ENCODE data around the gene AGFG2. TPM values are rescaled to one million over a fixed set of nuclear protein-coding genes. Genes with fewer than 3 reads are reported as not detected.
A peak's percentile ranks its signal among the peaks of the same experiment; 100 is the strongest.
"Not testable (repeated sequence)": the region's sequence is repeated elsewhere in the genome, so short reads cannot be mapped to it uniquely, and the experiment has no call there.

AGFG2 gene
- total RNA-seq, 1 donor from 2014 or later, result 22.9 TPM

DNA sequence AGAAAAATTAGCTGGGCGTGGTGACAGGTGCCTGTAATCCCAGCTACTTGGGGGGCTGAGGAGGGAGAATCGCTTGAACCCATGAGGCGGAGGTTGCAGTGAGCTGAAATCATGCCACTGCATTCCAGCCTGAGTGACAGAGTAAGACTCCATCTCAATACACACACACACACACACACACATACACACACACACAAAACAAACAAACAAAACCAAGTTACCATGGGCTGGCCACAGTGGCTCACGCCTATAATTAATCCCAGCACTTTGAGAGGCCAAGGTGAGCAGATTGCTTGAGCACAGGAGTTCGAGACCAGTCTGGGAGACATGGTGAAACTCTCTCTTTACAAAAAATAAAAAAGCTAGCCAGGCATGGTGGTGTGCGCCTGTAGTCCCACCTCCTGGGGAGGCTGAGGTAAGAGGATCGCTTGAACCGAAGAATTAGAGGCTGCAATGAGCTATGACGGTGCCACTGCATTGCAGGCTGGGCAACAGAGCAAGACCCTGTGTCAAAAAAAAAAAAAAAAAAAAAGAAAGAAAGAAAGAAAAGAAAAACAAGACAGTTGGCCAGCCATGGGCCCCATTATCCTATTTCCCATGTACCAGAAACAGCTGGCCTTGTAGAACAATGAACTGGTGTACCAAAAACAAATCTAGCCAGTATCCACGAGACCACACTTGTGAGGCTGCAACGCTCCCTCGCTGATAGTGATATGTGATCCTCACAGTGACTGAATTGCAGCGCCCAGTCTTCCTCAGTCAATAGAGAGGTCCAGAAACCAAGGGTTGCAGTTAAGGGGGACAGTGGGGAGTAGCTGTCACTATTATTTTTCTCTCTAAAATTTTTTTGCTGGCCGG, 6.6 kb upstream of the AGFG2 start:
- H3K27me3 ChIP-seq (ENCODE audit: low read depth), result no peaks in the 10 kb centered on the region
- H3K36me3 ChIP-seq, result no peaks in the 10 kb centered on the region
- no peaks in the 10 kb centered on the region for H3K4me1 ChIP-seq
- no peak for ATAC-seq
- DNase-seq, result no peak
- H3K27ac ChIP-seq, result no peak overlapping the region
- no peaks in the 10 kb centered on the region for H3K9me3 ChIP-seq
- intact Hi-C loops (cut with DNase I), result no loop called here
- H3K4me3 ChIP-seq, result no peak overlapping the region
- TF ChIP-seq, protein P1, sequence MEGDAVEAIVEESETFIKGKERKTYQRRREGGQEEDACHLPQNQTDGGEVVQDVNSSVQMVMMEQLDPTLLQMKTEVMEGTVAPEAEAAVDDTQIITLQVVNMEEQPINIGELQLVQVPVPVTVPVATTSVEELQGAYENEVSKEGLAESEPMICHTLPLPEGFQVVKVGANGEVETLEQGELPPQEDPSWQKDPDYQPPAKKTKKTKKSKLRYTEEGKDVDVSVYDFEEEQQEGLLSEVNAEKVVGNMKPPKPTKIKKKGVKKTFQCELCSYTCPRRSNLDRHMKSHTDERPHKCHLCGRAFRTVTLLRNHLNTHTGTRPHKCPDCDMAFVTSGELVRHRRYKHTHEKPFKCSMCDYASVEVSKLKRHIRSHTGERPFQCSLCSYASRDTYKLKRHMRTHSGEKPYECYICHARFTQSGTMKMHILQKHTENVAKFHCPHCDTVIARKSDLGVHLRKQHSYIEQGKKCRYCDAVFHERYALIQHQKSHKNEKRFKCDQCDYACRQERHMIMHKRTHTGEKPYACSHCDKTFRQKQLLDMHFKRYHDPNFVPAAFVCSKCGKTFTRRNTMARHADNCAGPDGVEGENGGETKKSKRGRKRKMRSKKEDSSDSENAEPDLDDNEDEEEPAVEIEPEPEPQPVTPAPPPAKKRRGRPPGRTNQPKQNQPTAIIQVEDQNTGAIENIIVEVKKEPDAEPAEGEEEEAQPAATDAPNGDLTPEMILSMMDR (IDR thresholded peaks at IDR 0.05), result no peak

DNA sequence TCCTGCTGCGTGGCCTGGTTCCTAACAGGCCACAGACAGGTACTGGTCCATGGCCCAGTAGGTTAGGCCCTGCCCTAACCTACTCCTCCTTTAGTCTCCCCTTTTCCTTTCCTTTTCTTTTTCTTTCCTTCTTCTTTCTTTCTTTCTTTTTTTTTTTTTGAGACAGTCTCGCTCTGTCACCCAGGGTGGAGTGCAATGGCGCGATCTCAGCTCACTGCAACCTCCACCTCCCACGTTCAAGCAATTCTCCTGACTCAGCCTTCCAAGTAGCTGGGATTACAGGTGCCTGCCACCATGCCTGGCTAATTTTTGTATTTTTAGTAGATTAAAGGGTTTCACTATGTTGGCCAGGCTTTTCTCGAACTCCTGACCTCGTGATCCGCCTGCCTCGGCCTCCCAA, 3.0 kb upstream of the AGFG2 start:
- H3K36me3 ChIP-seq; ATAC-seq; H3K27me3 ChIP-seq (ENCODE audit: low read depth): not testable (repeated sequence)

DNA sequence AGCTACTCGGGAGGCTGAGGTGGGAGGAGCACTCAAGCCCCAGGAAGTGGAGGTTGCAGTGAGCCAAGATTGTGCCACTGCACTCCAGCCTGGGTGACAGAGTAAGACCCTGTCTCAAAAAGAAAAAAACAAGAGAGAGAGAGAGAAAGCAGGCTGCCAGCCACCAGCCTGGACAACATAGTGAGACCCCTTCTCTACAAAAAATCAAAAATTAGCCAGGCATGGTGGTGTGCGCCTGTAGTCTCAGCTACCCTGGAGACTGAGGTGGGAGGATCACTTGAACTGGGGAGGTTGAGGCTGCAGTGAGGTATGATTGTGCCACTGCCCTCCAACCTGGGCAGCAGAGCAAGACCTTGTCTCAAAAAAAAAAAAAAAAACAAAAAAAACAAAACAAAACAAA, 2.3 kb upstream of the AGFG2 start:
- H3K27me3 ChIP-seq (ENCODE audit: low read depth); H3K9me3 ChIP-seq: not testable (repeated sequence)

More for the DNA sequence above, 3.0 kb upstream of the AGFG2 start:
- DNase-seq; H3K4me3 ChIP-seq; intact Hi-C loops (cut with DNase I); H3K27ac ChIP-seq; H3K9me3 ChIP-seq: not testable (repeated sequence)
- peaks cover 13% of the 10 kb centered on the region for H3K4me1 ChIP-seq

DNA sequence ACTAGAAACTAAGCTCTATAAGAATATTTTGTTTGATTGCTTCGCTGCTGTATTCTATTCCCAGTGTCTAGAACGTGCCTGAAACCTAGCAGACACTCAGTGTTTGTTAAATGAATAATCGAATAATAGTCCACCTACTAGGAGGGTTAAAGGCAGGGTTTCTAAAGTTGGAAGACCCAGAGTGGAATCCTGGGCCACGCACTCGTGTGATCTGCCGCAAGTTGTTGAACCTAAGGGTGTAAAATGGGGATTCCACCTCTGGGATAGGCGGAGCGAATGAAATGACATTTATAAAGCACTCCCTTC, 702 bp upstream of the AGFG2 start:
- ATAC-seq (no peak), DNase-seq (no peak)
- Histone ChIP-seq H3K36me3 (no peaks in the 10 kb centered on the region), H3K27ac (peak overlapping the region; percentile 59), H3K9me3 (no peaks in the 10 kb centered on the region), H3K27me3 (ENCODE audit: low read depth) (no peaks in the 10 kb centered on the region), H3K4me1 (peaks cover 13% of the 10 kb centered on the region), H3K4me3 (peak overlapping the region; percentile 34)
- intact Hi-C loops (cut with DNase I), result no loop called here
- TF ChIP-seq, protein P1 (IDR thresholded peaks at IDR 0.05), result no peak

More for the DNA sequence above, 2.3 kb upstream of the AGFG2 start:
- H3K36me3 ChIP-seq; H3K27ac ChIP-seq; intact Hi-C loops (cut with DNase I); ATAC-seq; H3K4me3 ChIP-seq; DNase-seq: not testable (repeated sequence)
- peaks cover 13% of the 10 kb centered on the region for H3K4me1 ChIP-seq

DNA sequence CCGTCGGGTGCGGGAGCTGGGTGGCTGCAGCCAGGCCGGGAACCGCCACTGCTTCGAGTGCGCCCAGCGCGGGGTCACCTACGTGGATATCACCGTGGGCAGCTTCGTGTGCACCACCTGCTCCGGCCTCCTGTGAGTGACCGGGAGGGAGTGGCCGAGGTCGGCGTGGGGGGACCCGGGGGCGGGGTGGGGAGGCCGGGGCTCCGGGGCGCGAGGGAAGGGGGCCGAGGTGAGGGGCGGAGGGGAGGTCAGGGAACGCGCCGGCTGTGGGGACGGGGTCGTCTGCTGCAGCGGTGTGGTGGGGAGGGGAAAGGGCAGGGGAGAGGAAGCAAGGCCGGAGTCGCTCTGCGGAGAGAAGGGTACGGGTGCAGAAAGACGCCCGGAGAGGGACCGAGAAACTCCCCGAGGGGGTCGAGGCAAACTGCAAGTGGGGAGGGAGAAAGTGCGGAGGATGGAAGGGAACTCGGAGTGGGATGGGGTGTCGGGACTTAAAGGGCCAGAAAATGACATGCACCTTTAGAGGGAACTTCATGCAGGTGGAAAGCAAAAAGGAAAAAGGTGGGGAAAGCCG, 518 bp downstream of the AGFG2 start:
- ATAC-seq (peak in 1 of 2 donors; percentile 1), DNase-seq (no peak)
- TF ChIP-seq, protein P1 (IDR thresholded peaks at IDR 0.05), result no peak
- Histone ChIP-seq H3K4me1 (peaks cover 24% of the 10 kb centered on the region), H3K36me3 (no peaks in the 10 kb centered on the region), H3K4me3 (peak overlapping the region; percentile 87), H3K27ac (peak overlapping the region; percentile 77), H3K27me3 (ENCODE audit: low read depth) (no peaks in the 10 kb centered on the region), H3K9me3 (no peaks in the 10 kb centered on the region)
- intact Hi-C loops (cut with DNase I), result no loop called here

DNA sequence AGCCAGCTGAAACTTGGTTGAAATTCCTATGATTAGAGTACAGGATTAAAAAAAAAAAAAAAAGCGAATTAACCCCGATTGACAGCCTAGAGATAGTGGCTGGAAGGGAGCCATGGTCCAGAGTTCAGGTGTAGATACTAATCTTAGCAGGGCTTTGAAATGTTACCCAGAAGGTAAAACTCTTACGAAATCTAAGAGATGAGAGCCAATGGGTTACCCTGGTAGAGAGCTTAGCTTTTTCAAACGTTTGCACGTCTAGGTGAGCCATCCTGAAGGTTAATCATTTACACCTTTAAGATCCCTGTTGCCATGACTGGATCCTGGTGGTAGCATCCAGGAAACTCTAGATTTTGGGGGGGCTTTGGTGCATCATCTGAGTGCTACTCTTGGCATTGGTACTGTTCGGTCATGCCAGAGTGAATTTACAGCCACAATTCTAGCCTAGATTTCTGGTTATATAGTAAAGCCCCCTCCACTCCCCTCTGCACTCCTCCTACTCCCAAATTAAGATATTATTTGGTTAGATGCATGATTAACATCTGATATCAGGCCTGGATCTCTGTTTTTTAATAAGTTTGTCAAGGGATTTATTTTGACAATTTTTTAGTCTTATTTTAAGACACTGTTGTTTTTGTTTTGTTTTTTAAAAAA, 1.2 kb downstream of the AGFG2 start:
- ATAC-seq, result no peak
- Histone ChIP-seq H3K4me1 (peaks cover 31% of the 10 kb centered on the region), H3K4me3 (peak overlapping the region; percentile 87), H3K27me3 (ENCODE audit: low read depth) (no peaks in the 10 kb centered on the region), H3K27ac (peak overlapping the region; percentile 77), H3K36me3 (no peaks in the 10 kb centered on the region), H3K9me3 (no peaks in the 10 kb centered on the region)
- DNase-seq, result no peak
- TF ChIP-seq, protein P1 (IDR thresholded peaks at IDR 0.05), result no peak
- intact Hi-C loops (cut with DNase I), result no loop called here

DNA sequence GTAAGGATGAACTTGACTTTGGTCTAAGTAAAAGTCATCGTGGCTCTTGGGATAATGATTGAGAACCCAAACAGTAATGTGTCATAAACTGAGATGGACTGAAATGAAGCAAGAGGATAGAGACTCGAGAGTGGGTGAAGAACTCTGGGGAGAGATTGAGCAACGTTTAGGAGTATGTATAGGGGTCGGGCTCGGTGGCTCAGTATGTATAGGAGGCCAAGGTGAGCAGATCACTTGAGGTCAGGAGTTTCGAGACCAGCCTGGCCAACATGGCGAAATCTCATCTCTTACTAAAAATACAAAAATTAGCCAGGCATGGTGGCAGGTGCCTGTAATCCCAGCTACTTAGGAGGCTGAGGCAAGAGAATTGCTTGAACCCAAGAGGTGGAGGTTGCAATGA, 2.3 kb downstream of the AGFG2 start:
- H3K27me3 ChIP-seq (ENCODE audit: low read depth); H3K36me3 ChIP-seq; H3K9me3 ChIP-seq; DNase-seq; intact Hi-C loops (cut with DNase I); ATAC-seq; H3K4me3 ChIP-seq; H3K27ac ChIP-seq: not testable (repeated sequence)
- peaks cover 42% of the 10 kb centered on the region for H3K4me1 ChIP-seq
